ENCODE measurements around the gene ELF5.

ELF5 gene

GRCh38 chr11:34513682-34514449 lies at the start of gene ELF5:
TSS of gene ELF5 (minus strand) at chr11:34513794. CDS start at chr11:34505749, 8,045 bp downstream.
- Histone ChIP-seq H3K27me3 (ENCODE audit: control insufficient read depth in 1 of 2, insufficient read depth in 2 of 2, low read length in 2 of 2) (peaks cover 0 to 3% of the 10 kb centered on the region in 2 donors), H3K9ac (ENCODE audit: low read length in 2 of 2) (no peak within 1 kb of the TSS), H3K9me3 (ENCODE audit: control insufficient read depth in 2 of 2, low read length in 2 of 2) (no peaks in the 10 kb centered on the region), H3K4me1 (ENCODE audit: control insufficient read depth, insufficient read depth, low read length) (no peaks in the 10 kb centered on the region), H3K27ac (ENCODE audit: low read length) (no peak within 1 kb of the TSS), H3K4me3 (ENCODE audit: low read length in 2 of 2) (no peak within 1 kb of the TSS), H3K36me3 (ENCODE audit: control insufficient read depth in 2 of 2, insufficient read depth in 2 of 2, low read length in 2 of 2) (no peaks in the 10 kb centered on the region)

GRCh38 chr11:34562976-34563375 lies 49.4 kb upstream of the ELF5 start:
- Histone ChIP-seq H3K9ac (ENCODE audit: low read length in 2 of 2) (no peak overlapping the region), H3K9me3 (ENCODE audit: control insufficient read depth in 2 of 2, low read length in 2 of 2) (no peaks in the 10 kb centered on the region), H3K27ac (ENCODE audit: low read length) (no peak overlapping the region), H3K27me3 (ENCODE audit: control insufficient read depth in 1 of 2, insufficient read depth in 2 of 2, low read length in 2 of 2) (peaks cover 0 to 8% of the 10 kb centered on the region in 2 donors), H3K4me3 (ENCODE audit: low read length in 2 of 2) (no peak overlapping the region), H3K4me1 (ENCODE audit: control insufficient read depth, insufficient read depth, low read length) (no peaks in the 10 kb centered on the region), H3K36me3 (ENCODE audit: control insufficient read depth in 2 of 2, insufficient read depth in 2 of 2, low read length in 2 of 2) (no peaks in the 10 kb centered on the region)

GRCh38 chr11:34560511-34560910 lies 46.9 kb upstream of the ELF5 start:
- H3K27ac ChIP-seq (ENCODE audit: low read length), result no peak overlapping the region
- H3K4me3 ChIP-seq (ENCODE audit: low read length in 2 of 2), result no peak overlapping the region
- H3K9ac ChIP-seq (ENCODE audit: low read length in 2 of 2), result no peak overlapping the region
- no peaks in the 10 kb centered on the region for H3K4me1 ChIP-seq (ENCODE audit: control insufficient read depth, insufficient read depth, low read length)
- peaks cover 0 to 8% of the 10 kb centered on the region in 2 donors for H3K27me3 ChIP-seq (ENCODE audit: control insufficient read depth in 1 of 2, insufficient read depth in 2 of 2, low read length in 2 of 2)
- peaks cover 0 to 4% of the 10 kb centered on the region in 2 donors for H3K9me3 ChIP-seq (ENCODE audit: control insufficient read depth in 2 of 2, low read length in 2 of 2)
- H3K36me3 ChIP-seq (ENCODE audit: control insufficient read depth in 2 of 2, insufficient read depth in 2 of 2, low read length in 2 of 2), result no peaks in the 10 kb centered on the region

GRCh38 chr11:34558673-34559072 lies 45.1 kb upstream of the ELF5 start:
- Histone ChIP-seq H3K27ac (ENCODE audit: low read length) (no peak overlapping the region), H3K4me3 (ENCODE audit: low read length in 2 of 2) (no peak overlapping the region), H3K27me3 (ENCODE audit: control insufficient read depth in 1 of 2, insufficient read depth in 2 of 2, low read length in 2 of 2) (peaks cover 0 to 8% of the 10 kb centered on the region in 2 donors), H3K4me1 (ENCODE audit: control insufficient read depth, insufficient read depth, low read length) (no peaks in the 10 kb centered on the region), H3K9me3 (ENCODE audit: control insufficient read depth in 2 of 2, low read length in 2 of 2) (peaks cover 0 to 4% of the 10 kb centered on the region in 2 donors), H3K36me3 (ENCODE audit: control insufficient read depth in 2 of 2, insufficient read depth in 2 of 2, low read length in 2 of 2) (no peaks in the 10 kb centered on the region), H3K9ac (ENCODE audit: low read length in 2 of 2) (no peak overlapping the region)

GRCh38 chr11:34558211-34558610 lies 44.6 kb upstream of the ELF5 start:
- H3K4me1 ChIP-seq (ENCODE audit: control insufficient read depth, insufficient read depth, low read length), result no peaks in the 10 kb centered on the region
- peaks cover 0 to 4% of the 10 kb centered on the region in 2 donors for H3K9me3 ChIP-seq (ENCODE audit: control insufficient read depth in 2 of 2, low read length in 2 of 2)
- H3K4me3 ChIP-seq (ENCODE audit: low read length in 2 of 2), result no peak overlapping the region
- no peak overlapping the region for H3K27ac ChIP-seq (ENCODE audit: low read length)
- H3K9ac ChIP-seq (ENCODE audit: low read length in 2 of 2), result no peak overlapping the region
- H3K27me3 ChIP-seq (ENCODE audit: control insufficient read depth in 1 of 2, insufficient read depth in 2 of 2, low read length in 2 of 2), result peaks cover 0 to 8% of the 10 kb centered on the region in 2 donors
- no peaks in the 10 kb centered on the region for H3K36me3 ChIP-seq (ENCODE audit: control insufficient read depth in 2 of 2, insufficient read depth in 2 of 2, low read length in 2 of 2)

DNA sequence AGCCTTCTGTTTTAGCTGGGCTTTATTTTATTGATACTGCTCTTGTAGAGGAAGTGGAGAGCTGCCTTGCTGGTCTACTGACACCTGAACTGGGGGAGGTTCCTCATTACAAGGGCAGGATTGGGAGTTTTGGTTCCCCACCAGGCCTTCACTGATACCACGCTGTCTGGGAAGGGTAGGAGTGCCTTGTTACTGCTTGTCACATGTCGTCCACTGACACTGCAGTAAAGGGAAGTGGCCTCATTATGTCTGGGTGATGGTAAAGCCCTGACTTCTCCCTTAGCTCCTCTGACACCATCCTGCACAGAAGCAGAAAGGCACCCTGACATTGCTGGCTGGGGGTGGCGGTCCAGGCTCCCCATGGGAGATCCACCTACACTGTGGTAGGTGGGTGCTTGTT lies 38.7 kb upstream of the ELF5 start:
- H3K9me3 ChIP-seq (ENCODE audit: control insufficient read depth in 2 of 2, low read length in 2 of 2), result peaks cover 0 to 5% of the 10 kb centered on the region in 2 donors
- H3K9ac ChIP-seq (ENCODE audit: low read length in 2 of 2), result no peak overlapping the region
- no peaks in the 10 kb centered on the region for H3K4me1 ChIP-seq (ENCODE audit: control insufficient read depth, insufficient read depth, low read length)
- no peak overlapping the region for H3K4me3 ChIP-seq (ENCODE audit: low read length in 2 of 2)
- H3K27me3 ChIP-seq (ENCODE audit: control insufficient read depth in 1 of 2, insufficient read depth in 2 of 2, low read length in 2 of 2), result peaks cover 0 to 2% of the 10 kb centered on the region in 2 donors
- no peak overlapping the region for H3K27ac ChIP-seq (ENCODE audit: low read length)
- no peaks in the 10 kb centered on the region for H3K36me3 ChIP-seq (ENCODE audit: control insufficient read depth in 2 of 2, insufficient read depth in 2 of 2, low read length in 2 of 2)

GRCh38 chr11:34549271-34549670 lies 35.7 kb upstream of the ELF5 start:
- H3K9ac ChIP-seq (ENCODE audit: low read length in 2 of 2), result no peak overlapping the region
- peaks cover 0 to 2% of the 10 kb centered on the region in 2 donors for H3K9me3 ChIP-seq (ENCODE audit: control insufficient read depth in 2 of 2, low read length in 2 of 2)
- H3K36me3 ChIP-seq (ENCODE audit: control insufficient read depth in 2 of 2, insufficient read depth in 2 of 2, low read length in 2 of 2), result no peaks in the 10 kb centered on the region
- H3K27me3 ChIP-seq (ENCODE audit: control insufficient read depth in 1 of 2, insufficient read depth in 2 of 2, low read length in 2 of 2), result peaks cover 0 to 2% of the 10 kb centered on the region in 2 donors
- H3K4me1 ChIP-seq (ENCODE audit: control insufficient read depth, insufficient read depth, low read length), result no peaks in the 10 kb centered on the region
- no peak overlapping the region for H3K27ac ChIP-seq (ENCODE audit: low read length)
- no peak overlapping the region for H3K4me3 ChIP-seq (ENCODE audit: low read length in 2 of 2)

GRCh38 chr11:34548278-34548677 lies 34.7 kb upstream of the ELF5 start:
- no peaks in the 10 kb centered on the region for H3K4me1 ChIP-seq (ENCODE audit: control insufficient read depth, insufficient read depth, low read length)
- H3K27me3 ChIP-seq (ENCODE audit: control insufficient read depth in 1 of 2, insufficient read depth in 2 of 2, low read length in 2 of 2), result peaks cover 0 to 2% of the 10 kb centered on the region in 2 donors
- H3K9me3 ChIP-seq (ENCODE audit: control insufficient read depth in 2 of 2, low read length in 2 of 2), result peaks cover 0 to 2% of the 10 kb centered on the region in 2 donors

GRCh38 chr11:34546511-34547209 lies 33.1 kb upstream of the ELF5 start:
- H3K9ac ChIP-seq (ENCODE audit: low read length in 2 of 2), result no peak overlapping the region
- no peaks in the 10 kb centered on the region for H3K9me3 ChIP-seq (ENCODE audit: control insufficient read depth in 2 of 2, low read length in 2 of 2)
- H3K27ac ChIP-seq (ENCODE audit: low read length), result no peak overlapping the region
- H3K27me3 ChIP-seq (ENCODE audit: control insufficient read depth in 1 of 2, insufficient read depth in 2 of 2, low read length in 2 of 2), result no peaks in the 10 kb centered on the region
- H3K4me3 ChIP-seq (ENCODE audit: low read length in 2 of 2), result no peak overlapping the region
- no peaks in the 10 kb centered on the region for H3K4me1 ChIP-seq (ENCODE audit: control insufficient read depth, insufficient read depth, low read length)
- no peaks in the 10 kb centered on the region for H3K36me3 ChIP-seq (ENCODE audit: control insufficient read depth in 2 of 2, insufficient read depth in 2 of 2, low read length in 2 of 2)

More at GRCh38 chr11:34548278-34548677, 34.7 kb upstream of the ELF5 start:
- Histone ChIP-seq H3K4me3 (ENCODE audit: low read length in 2 of 2) (no peak overlapping the region), H3K9ac (ENCODE audit: low read length in 2 of 2) (no peak overlapping the region), H3K36me3 (ENCODE audit: control insufficient read depth in 2 of 2, insufficient read depth in 2 of 2, low read length in 2 of 2) (no peaks in the 10 kb centered on the region), H3K27ac (ENCODE audit: low read length) (no peak overlapping the region)

GRCh38 chr11:34542089-34542488 lies 28.5 kb upstream of the ELF5 start:
- Histone ChIP-seq H3K27ac (ENCODE audit: low read length) (no peak overlapping the region), H3K36me3 (ENCODE audit: control insufficient read depth in 2 of 2, insufficient read depth in 2 of 2, low read length in 2 of 2) (no peaks in the 10 kb centered on the region), H3K9ac (ENCODE audit: low read length in 2 of 2) (no peak overlapping the region), H3K9me3 (ENCODE audit: control insufficient read depth in 2 of 2, low read length in 2 of 2) (no peaks in the 10 kb centered on the region), H3K4me3 (ENCODE audit: low read length in 2 of 2) (no peak overlapping the region), H3K4me1 (ENCODE audit: control insufficient read depth, insufficient read depth, low read length) (no peaks in the 10 kb centered on the region), H3K27me3 (ENCODE audit: control insufficient read depth in 1 of 2, insufficient read depth in 2 of 2, low read length in 2 of 2) (peaks cover 3 to 4% of the 10 kb centered on the region in 2 donors)

DNA sequence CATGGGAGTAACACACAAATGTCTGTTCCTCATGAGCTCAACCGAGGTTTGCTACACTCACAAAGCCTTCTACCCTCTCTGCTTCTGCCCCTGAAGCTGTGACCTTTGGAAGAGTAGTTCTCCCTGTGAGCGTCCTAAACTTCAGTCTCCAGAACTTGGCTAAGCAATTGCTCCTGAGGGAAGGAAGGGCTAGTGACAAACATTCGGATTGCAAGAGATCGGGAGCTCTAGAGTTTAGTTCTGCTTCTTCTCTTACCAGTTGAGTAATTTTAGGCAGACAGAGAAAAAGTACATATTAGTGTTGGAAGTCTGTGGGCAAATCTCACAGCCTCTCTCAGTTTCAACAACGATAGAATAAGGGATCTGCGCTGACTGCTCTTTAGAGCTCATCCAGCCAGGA lies 27.3 kb upstream of the ELF5 start:
- peaks cover 3 to 4% of the 10 kb centered on the region in 2 donors for H3K27me3 ChIP-seq (ENCODE audit: control insufficient read depth in 1 of 2, insufficient read depth in 2 of 2, low read length in 2 of 2)
- no peak overlapping the region for H3K4me3 ChIP-seq (ENCODE audit: low read length in 2 of 2)
- H3K4me1 ChIP-seq (ENCODE audit: control insufficient read depth, insufficient read depth, low read length), result no peaks in the 10 kb centered on the region
- H3K36me3 ChIP-seq (ENCODE audit: control insufficient read depth in 2 of 2, insufficient read depth in 2 of 2, low read length in 2 of 2), result no peaks in the 10 kb centered on the region
- no peaks in the 10 kb centered on the region for H3K9me3 ChIP-seq (ENCODE audit: control insufficient read depth in 2 of 2, low read length in 2 of 2)
- no peak overlapping the region for H3K27ac ChIP-seq (ENCODE audit: low read length)
- no peak overlapping the region for H3K9ac ChIP-seq (ENCODE audit: low read length in 2 of 2)
